Measurements from ENCODE around the gene ABCG8. TPM values are rescaled to one million over a fixed set of nuclear protein-coding genes. Genes with fewer than 3 reads are reported as not detected.

Gene ABCG8
- total and polyA plus RNA-seq, 9 of the 15 experiments (the other 6 are each of a cell fraction or from before 2014, with no cell fraction given) = not detected

DNA sequence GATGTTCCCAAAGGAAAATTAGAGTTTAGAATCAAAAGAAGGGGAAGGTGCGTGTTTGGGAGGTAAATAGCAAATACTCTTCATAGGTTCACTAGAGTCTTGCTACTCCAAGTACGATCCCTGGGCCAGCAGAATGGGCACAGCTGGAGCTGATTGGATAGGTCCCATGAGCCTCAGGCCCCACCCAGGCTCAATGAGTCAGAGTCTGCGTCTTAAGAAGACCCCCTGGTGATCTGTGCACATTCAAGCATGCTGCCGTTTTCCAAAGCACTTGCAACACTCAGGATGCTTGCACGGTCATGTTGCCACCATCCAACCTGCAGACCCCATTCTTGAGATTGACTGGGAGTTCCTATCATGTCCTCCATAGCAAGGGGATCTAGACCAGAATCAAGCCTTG, 40.5 kb downstream of the ABCG8 start:
- POLR2A ChIA-PET = interaction anchor here (0.6 kb wide), 1 partner anchor 215 kb away, joined by 3 read pairs; no protein-coding TSS in a partner anchor
- H4K20me1 ChIP-seq (replicated peaks; ENCODE audit: control insufficient read depth, insufficient read depth, low read length) = peaks cover 4% of the 10 kb centered on the region; the same call in 1 of the 2 replicates

More for the DNA sequence above, 40.5 kb downstream of the ABCG8 start:
- CTCF ChIA-PET (ENCODE audit: low intra/inter-chr PET ratio) = no interaction called here
- DNase-seq (ENCODE audit: extremely low read depth in 1 of 4, low spot score in 3 of 4) (no peak), FAIRE-seq (no peak), ATAC-seq (no peak)
- 10% methylated on average over 5 of the region's 5 CpGs for WGBS (ENCODE audit: insufficient coverage, low coverage, missing lambda C conversion rate)
- no peaks in the 10 kb centered on the region for H3K79me2 ChIP-seq (ENCODE audit: control insufficient read depth, insufficient read depth, low read length)
- TF ChIP-seq AFF4 (CRISPR knock-in tag; IDR thresholded peaks at IDR 0.05) (no peak), SAFB (IDR thresholded peaks at IDR 0.05; ENCODE audit: borderline replicate concordance, low read depth, low read length) (no peak), ZNF143 (CRISPR knock-in tag; IDR thresholded peaks at IDR 0.05) (no peak), ZNF354B (CRISPR knock-in tag; IDR thresholded peaks at IDR 0.05) (no peak), PYGO2 (tag; IDR thresholded peaks at IDR 0.05) (no peak), FOXA1 (IDR thresholded peaks at IDR 0.05; ENCODE audit: borderline replicate concordance) (no peak), MCM7 (IDR thresholded peaks at IDR 0.05) (no peak), TFAM (CRISPR knock-in tag; conservative IDR thresholded peaks at IDR 0.05) (no peak), ZBTB2 (IDR thresholded peaks at IDR 0.05) (no peak), KDM2B (CRISPR knock-in tag; IDR thresholded peaks at IDR 0.05) (no peak), GATAD2B (IDR thresholded peaks at IDR 0.05; ENCODE audit: borderline replicate concordance) (no peak), U2AF1 (optimal IDR thresholded peaks at IDR 0.05; ENCODE audit: low read depth, low read length) (no peak), ZNF785 (CRISPR knock-in tag; IDR thresholded peaks at IDR 0.05) (no peak)
- TF ChIP-seq, protein P1, sequence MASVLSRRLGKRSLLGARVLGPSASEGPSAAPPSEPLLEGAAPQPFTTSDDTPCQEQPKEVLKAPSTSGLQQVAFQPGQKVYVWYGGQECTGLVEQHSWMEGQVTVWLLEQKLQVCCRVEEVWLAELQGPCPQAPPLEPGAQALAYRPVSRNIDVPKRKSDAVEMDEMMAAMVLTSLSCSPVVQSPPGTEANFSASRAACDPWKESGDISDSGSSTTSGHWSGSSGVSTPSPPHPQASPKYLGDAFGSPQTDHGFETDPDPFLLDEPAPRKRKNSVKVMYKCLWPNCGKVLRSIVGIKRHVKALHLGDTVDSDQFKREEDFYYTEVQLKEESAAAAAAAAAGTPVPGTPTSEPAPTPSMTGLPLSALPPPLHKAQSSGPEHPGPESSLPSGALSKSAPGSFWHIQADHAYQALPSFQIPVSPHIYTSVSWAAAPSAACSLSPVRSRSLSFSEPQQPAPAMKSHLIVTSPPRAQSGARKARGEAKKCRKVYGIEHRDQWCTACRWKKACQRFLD (CRISPR knock-in tag; IDR thresholded peaks at IDR 0.05) = no peak
- H2AFZ ChIP-seq (ENCODE audit: low read depth, low read length) = no peak overlapping the region
- no peaks in the 10 kb centered on the region for H3K4me1 ChIP-seq (replicated peaks in 1 of 2; ENCODE audit: control insufficient read depth in 2 of 2, insufficient read depth in 2 of 2, low read length in 2 of 2)
- H3K4me2 ChIP-seq (ENCODE audit: insufficient read depth, low read length) = no peak overlapping the region
- H3K27me3 ChIP-seq (ENCODE audit: control insufficient read depth in 2 of 2, insufficient read depth in 2 of 2, low read length in 2 of 2) = peaks cover 9 to 30% of the 10 kb centered on the region in 2 experiments; a peak in 4 of 5 replicates
- H3K27ac ChIP-seq (ENCODE audit: extremely low read depth, low read depth, low read length) = no peak overlapping the region
- H3K36me3 ChIP-seq (ENCODE audit: control insufficient read depth, insufficient read depth, low read length) = no peaks in the 10 kb centered on the region
- intact Hi-C loops (cut with micrococcal nuclease) (loop anchor here (2.0 to 10.0 kb wide), 5 partner anchors 77 to 1078 kb away; no protein-coding TSS in a partner anchor), in situ Hi-C loops (cut with MboI) (no loop called here)
- no peaks in the 10 kb centered on the region for H3K9me3 ChIP-seq (replicated peaks; ENCODE audit: control insufficient read depth, insufficient read depth, low read depth, low read length)
- no TSS peak for BruUV-seq (replicated peaks)
- H3K4me3 ChIP-seq = no peak overlapping the region
- no peak overlapping the region for H3K9ac ChIP-seq (ENCODE audit: insufficient read depth in 1 of 2, low read depth in 2 of 2, low read length in 2 of 2)
- no peaks in the 10 kb centered on the region for H3K9me1 ChIP-seq (ENCODE audit: control insufficient read depth, insufficient read depth, low read length)

Data from K562 (cell line).